Measurements from ENCODE around the gene KCNC1.

The KCNC1 gene

GRCh38 chr11:17753641-17754040, 19.1 kb downstream of the KCNC1 start:
- ChIA-PET CTCF (interaction anchor here (1.9 kb wide), 1 partner anchor 227 kb away, joined by 4 read pairs; no protein-coding TSS in a partner anchor), POLR2A (no interaction called here)
- TF ChIP-seq CTCF (IDR thresholded peaks at IDR 0.05; ENCODE audit: control extremely low read depth, extremely low read depth, low read depth, missing control alignments), result no peak
- no peak for DNase-seq (ENCODE audit: extremely low spot score)

GRCh38 chr11:17755891-17756290, 21.3 kb downstream of the KCNC1 start:
- no peak for DNase-seq (ENCODE audit: extremely low spot score)
- ChIA-PET POLR2A (no interaction called here), CTCF (interaction anchor here (1.7 to 8.9 kb wide), 2 partner anchors 220 to 225 kb away, joined by 5 to 91 read pairs; no protein-coding TSS in a partner anchor)
- no peak for TF ChIP-seq CTCF (IDR thresholded peaks at IDR 0.05; ENCODE audit: control extremely low read depth, extremely low read depth, low read depth, missing control alignments)

GRCh38 chr11:17760102-17761029, 25.8 kb downstream of the KCNC1 start:
- ChIA-PET POLR2A (no interaction called here), CTCF (interaction anchor here (0.6 to 8.9 kb wide), 15 partner anchors 13 to 355 kb away, joined by 3 to 91 read pairs (median 3); no protein-coding TSS in a partner anchor)
- DNase-seq (ENCODE audit: extremely low spot score), result peak; percentile 76
- peak; percentile 53 for TF ChIP-seq CTCF (IDR thresholded peaks at IDR 0.05; ENCODE audit: control extremely low read depth, extremely low read depth, low read depth, missing control alignments)

- ChIA-PET POLR2A (no interaction called here), CTCF (interaction anchor here (0.9 to 8.9 kb wide), 3 partner anchors 208 to 219 kb away, joined by 3 to 91 read pairs (median 10); no protein-coding TSS in a partner anchor)
- no peak for TF ChIP-seq CTCF (IDR thresholded peaks at IDR 0.05; ENCODE audit: control extremely low read depth, extremely low read depth, low read depth, missing control alignments)
- peak; percentile 48 for DNase-seq (ENCODE audit: extremely low spot score)
Measured at GRCh38 chr11:17762309-17762974, 27.9 kb downstream of the KCNC1 start.

- ChIA-PET POLR2A (no interaction called here), CTCF (interaction anchor here (8.9 kb wide), 1 partner anchor 213 kb away, joined by 91 read pairs; no protein-coding TSS in a partner anchor)
- TF ChIP-seq CTCF (IDR thresholded peaks at IDR 0.05; ENCODE audit: control extremely low read depth, extremely low read depth, low read depth, missing control alignments), result no peak
- DNase-seq (ENCODE audit: extremely low spot score), result no peak
Measured at GRCh38 chr11:17763244-17763643, 28.7 kb downstream of the KCNC1 start.

- no peak for TF ChIP-seq CTCF (IDR thresholded peaks at IDR 0.05; ENCODE audit: control extremely low read depth, extremely low read depth, low read depth, missing control alignments)
Measured at GRCh38 chr11:17763703-17764102, 29.1 kb downstream of the KCNC1 start.

More at GRCh38 chr11:17763703-17764102, 29.1 kb downstream of the KCNC1 start:
- no peak for DNase-seq (ENCODE audit: extremely low spot score)
- ChIA-PET CTCF (interaction anchor here (8.9 kb wide), 1 partner anchor 212 kb away, joined by 91 read pairs; no protein-coding TSS in a partner anchor), POLR2A (no interaction called here)
